ENCODE data around the gene ULK2.
"Not testable (repeated sequence)": the region's sequence is repeated elsewhere in the genome, so short reads cannot be mapped to it uniquely, and the experiment has no call there.

Gene ULK2

DNA sequence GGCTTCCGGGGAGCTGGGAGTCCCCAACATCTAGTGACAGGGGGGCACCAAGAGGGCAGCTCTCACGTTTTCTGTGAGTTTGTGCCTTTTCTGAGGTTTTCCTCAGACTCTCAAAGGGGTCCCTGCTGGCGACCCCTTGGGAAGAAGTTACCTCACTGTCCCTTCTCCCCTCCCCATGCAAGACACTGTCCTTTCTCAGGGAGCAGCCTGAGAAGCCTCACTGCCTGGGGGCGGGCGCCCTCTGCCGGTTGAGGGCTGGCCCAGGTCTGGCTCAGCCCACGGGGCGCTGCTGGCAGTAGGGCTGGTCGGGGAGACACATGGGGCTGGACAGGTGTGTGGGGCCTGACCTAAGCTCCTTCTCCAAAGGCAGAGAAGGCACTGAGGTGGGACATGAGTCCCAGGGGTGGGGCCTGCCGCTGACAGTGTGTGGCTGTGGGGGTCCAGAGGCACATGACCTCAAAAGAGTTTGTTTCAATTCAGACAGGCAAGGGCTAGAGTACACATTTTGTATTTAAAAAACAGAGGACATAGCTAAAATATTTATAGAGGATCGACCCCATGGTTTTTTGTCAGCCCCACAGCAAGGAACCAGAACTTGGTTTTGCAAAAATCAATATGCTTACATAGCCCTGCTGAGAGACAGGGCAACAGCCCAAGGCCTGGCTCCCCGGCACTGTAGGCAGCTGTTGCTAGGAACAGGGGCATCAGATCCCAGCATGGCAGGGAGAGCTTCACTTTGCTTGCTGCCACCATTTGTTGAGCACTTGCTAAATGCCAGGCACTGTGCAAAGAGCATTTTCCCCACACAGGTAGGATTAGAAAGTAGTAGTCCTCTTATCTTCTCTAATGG lies 101.1 kb downstream of the ULK2 start:
- peak; percentile 49 to 71 (median 60) for DNase-seq

DNA sequence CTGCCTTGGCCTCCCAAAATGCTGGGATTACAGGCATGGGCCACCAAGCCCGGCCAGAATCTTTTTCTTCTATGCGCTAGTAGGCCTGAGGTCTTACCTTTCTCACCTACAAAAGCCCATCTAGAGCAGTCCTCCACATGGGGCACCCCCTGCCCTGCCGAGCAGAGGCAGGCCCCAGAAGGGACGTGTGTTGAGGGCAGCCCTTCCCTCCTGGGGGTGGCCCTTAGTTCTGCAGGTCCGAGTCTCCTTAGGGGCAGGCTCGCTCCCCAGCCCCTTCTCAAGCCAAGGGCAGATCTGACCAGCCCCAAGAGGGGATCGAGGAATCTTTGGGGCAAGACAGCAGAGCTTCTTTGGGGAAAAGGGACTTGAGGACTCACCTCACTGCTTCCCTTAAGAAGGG lies 101.7 kb downstream of the ULK2 start:
- DNase-seq: no peak

DNA sequence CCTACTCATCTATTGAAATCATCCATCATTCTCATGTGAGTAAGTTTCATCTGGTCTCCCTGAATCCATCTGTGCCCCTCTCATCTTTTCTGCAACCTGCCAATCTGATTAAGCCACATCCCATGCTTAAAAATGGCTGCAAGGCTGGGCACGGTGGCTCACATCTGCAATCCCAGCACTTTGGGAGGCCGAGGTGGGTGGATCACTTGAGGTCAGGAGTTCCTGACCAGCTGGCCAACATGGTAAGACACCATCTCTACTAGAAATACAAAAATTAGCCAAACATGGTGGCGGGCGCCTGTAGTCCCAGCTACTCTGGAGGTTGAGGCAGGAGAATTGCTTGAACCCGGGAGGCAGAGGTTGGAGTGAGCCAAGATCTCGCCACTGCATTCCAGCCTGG lies 103.7 kb downstream of the ULK2 start:
- not testable (repeated sequence) for DNase-seq

DNA sequence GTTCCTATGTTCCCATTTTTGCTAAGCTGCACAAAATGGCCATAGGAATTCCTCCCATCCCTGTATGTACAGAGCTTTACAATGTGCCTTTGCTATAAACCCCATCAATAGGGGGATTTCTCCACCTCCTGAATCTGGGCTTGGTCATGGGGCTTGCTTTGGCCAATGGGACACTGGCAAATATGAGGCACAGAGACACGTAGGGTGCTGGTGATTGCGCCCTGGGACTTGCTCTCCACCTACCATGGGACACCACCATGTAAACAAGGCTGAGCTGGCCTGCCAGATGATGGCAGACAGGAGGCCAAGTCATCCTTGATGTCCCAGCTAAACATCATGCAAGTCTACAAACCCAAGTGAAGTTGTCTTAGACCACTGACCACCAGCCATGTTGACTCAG lies 104.3 kb downstream of the ULK2 start:
- DNase-seq: no peak

DNA sequence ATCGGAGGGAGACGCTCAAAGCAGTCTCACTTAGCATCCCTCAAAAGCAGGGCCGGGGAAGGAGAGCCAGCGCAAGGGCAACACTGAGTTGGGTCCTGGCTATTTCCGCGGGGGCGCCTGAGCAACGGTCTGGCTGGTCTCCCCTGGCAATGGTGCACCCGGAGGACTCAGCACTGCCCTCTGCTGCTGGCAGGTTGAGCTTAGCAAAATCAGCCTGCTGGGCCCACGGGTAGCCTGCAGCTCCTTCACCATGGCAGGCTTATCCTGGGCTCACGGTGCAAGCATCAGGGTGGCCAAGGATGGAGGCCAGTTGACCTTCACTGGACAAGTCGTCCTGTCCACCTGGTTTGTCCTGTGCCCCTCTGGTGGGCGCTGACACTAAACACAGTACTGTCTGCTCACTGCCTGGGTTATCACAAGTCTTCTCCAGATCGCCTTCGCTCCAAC lies 105.2 kb downstream of the ULK2 start:
- peak in 4 of 5 experiments; percentile 14 to 38 (median 37) for DNase-seq

DNA sequence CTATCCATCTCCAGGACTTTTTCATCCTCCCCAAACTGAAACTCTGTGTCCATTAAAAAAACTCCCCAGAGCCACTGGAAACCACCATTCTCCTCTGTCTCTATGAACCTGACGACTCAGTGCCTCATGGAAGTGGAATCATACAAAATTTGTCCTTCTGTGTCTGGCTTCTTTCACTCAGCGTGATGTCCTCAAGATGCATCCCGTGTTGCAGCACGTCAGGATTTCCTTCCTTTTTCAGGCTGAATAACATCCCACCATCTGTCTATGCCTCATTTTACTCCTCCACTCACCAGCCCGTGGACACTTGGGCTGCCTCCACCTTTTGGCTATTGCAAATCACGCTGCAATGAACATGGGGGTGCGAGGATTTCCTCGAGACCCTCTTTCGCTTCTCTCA lies 107.0 kb downstream of the ULK2 start:
- no peak for DNase-seq

DNA sequence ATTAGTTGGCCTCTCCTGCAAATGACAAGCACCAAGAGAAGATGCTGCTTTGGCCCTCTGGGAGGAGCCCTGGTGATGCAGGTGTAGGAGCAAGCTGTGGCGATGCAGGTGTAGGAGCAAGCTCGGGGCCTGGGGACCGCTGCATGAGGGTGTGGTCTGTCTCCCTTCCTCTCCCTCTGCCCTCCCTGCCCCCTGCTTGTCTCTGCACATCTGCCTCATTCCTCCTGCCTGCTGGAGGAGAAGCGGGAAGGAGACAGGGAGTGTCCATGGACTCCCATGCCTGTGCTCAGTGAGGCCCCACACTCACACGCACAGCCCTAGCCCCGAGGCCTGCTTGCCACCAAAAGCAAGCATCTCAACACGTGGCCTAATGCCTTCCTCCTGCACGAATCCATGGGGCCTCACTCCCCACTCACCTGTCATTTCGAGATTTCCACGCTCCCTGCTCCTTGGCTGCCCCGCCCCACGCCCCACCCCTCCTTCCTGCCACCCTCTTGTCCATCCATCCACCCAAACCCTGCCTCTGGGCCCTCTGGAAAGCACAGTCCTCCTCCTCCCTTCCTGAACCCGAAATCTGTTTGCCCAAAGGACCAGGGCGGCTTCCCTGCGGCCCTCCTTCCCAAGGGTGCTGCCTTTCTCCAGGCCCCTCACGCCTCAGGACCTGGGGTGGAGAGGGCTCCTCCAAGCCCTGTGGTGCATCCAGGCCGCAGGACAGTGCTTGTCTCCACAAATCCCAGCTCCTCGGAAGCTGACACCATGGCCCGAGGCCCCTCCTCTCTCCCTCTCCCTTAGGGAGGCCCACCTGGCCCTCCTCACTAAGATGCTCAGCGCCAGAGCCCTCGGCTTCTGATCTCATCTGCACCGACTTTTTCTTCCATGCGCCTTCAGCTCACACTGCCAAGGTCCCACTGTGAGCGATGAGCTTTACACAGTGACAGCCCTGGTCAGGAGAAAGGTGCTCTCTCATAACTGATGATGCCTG lies 107.9 kb downstream of the ULK2 start:
- no peak for DNase-seq

DNA sequence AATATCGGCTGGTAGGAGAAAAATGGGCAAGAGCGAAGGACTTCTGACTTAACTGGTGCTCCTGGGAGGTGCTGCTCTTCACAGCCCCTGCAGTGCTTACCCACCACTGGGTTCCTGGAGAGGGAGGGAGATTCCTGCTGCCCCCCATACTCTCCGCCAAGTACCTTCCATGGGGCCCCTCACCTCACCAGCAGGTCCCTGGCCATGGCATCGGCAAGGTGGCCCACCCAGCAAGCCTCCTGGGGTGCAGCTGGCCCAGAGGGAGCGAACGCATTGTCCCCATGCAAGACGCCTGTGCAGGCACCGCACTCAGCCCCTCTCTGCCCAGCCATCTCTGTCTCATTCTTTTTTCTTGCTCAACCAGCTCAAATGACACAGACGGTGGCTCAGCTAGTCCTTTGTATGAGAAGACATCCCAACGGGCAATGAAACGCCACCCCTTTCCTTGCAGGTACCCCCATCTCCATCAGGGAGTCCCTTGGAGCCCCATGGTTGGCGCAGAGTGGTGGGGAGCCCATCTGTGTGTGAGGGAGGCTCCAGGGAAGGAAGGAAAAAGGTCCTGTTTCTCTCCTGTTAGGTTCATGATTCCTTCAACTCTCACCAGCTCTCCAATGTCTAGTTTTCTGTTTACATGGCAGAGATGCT lies 110.1 kb downstream of the ULK2 start:
- DNase-seq: no peak

DNA sequence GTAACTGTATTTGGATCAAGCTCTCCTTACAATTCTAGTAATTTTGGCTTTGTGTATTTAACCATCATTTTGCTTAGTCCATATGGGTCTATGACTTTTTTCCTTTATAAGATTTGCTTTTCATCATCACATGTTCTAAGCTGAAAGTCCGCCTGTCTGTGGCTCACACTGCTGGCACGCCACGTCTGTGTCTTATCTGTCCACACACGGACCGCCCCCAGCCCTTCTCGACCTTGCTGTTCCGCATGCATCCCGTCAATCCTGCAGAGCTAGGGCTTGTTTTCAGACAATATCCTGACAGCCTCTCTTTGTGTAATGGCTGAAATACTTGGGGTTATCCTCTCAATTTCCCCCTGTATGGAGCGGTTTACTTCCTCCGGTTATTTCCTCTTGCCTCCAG lies 111.2 kb downstream of the ULK2 start:
- DNase-seq: no peak

DNA sequence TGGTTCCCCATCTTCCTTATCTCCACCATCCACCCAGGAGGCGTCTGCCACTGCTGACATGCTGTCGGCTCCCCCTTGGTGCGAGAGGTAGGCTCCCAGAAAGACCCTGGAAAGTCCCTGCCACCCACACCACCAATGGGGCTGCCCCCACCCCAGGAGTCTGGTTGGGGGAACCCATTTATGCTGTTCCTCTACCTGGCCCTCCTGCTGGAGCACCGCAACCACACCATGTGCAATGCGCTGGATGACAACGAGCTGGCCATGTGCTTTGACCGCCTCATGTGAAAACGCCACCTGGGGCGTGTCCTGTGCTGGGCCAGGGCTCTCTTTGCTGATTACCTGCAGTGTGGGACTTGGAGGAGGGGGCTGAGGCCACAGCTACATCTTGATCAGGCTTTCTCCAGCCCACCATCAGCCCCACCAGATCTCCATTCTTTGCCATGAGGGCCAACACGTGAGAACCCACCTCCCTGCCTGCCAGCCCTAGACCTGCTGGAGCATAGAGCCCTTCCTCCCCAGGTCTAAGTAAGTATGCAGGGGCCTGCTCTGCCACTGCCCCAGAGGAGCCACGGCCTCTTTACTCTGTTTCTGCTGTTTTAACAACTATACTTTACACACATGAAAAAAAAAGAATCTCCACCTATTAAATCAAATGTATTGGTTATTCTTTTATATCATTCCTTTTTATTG lies 111.8 kb downstream of the ULK2 start:
- no peak for DNase-seq

DNA sequence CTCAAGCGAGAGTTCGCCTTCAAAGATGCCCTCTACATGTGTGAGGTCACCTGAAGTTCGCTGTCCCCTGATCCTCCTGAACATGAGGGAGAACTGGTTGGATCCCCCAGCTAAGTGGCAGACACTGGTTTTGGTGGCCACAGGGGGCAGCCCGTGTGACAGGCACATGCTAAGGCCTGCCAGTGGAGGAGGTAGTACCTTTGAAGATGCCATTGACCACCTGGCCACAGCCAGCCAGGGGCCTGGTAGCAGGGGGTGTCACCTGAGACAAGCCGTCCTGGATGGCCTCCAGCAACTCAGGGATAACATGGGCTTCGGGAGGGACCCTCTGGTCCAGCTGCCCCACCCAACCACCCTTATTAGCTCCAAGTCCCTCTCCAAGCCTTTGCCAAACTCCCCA lies 112.3 kb downstream of the ULK2 start:
- no peak for DNase-seq

DNA sequence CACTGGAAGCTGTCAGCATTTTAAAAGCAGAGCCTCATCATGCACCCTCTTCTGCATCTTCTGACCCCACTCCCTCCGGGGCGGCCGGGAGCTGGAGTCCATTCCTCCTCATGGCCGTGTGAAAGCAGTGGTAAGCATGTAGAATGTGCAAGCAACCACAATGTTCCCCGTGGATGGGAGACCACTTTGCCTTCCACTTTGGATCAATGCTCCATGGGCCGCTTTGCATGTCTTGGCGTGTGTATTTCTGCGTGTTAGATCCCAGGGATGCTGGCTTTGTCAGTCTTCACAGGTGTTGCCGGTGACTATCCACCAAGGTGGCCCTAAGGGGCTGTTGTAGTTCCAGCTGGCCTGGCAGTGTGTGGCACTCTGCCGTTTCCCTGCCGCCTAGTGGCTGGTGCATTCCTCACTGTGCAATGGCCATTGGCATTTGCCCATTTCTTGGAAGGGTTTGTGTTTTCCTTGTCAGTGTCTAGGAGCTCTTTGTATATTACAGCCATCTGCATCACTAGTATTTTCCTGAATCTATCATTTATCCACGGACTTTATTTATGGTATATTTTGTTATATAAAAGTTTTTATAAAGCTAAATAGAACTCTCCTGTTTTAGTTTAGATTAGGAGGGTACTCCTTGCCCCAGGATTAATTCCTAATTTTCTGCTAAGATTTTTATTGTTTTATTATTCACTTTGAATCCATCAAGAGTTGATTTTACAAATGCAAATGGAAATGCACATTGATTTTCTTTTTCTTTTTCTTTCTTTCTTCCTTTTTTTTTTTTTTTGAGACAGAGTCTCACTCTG lies 113.9 kb downstream of the ULK2 start:
- no peak for DNase-seq

DNA sequence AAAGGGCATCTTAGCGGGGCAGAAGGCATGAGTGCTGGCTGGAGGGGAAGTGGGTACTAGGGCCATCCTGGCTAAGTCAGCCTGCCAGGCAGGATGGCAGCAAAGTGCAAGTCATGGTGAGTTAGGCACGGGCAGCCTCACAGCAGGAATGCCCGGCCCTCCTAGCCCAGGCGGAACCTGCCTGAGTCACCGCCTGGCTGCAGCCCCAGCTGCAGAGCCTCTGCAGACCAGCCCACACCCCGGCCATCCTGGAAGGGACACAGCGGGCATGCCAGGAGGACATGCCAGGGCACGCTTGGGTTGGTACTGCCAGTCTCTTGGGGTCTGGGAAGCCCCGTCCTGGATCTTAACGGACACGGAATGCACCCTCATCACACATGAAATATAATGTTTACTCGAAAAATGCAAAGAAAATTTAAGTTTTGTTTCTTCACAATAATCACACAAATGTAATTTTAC lies 114.7 kb downstream of the ULK2 start:
- no peak for DNase-seq

DNA sequence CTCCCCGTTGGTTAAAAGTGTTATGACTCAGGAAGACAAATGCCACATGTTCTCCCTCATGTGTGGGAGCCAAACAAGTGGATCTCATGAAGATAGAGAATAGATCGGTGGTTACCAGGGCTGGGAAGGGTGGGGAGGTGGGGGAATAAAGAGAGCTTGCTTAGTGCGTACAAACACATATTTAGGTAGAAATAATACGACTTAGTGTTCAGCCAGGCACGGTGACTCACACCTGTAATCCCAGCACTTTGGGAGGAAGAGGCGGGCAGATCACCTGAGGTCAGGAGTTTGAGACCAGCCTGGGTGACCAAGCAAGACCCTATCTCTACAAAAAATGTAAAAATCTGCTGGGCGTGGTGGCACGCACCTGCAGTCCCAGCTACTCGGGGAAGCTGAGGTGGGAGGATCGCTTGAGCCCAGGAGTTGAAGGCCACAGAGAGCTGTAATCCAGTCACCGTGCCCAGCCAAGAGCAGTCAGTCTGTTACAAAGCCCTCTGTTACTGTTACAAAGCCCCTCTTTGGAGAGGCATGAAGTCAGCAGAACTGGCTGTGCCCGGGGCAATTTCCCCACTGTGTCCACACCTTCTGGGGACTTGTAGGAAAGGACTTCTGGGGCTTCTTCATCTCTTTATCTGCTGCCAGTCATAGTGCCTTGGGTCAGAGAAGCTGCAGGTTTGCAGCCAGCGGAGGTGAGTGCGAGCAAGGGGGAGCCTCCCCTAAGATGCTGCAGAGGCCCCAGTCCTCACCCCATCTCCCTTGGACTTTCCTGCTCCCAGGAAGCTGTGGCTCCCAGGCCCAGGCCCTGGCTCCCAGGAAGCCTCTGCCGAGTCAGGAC lies 115.3 kb downstream of the ULK2 start:
- DNase-seq: no peak

DNA sequence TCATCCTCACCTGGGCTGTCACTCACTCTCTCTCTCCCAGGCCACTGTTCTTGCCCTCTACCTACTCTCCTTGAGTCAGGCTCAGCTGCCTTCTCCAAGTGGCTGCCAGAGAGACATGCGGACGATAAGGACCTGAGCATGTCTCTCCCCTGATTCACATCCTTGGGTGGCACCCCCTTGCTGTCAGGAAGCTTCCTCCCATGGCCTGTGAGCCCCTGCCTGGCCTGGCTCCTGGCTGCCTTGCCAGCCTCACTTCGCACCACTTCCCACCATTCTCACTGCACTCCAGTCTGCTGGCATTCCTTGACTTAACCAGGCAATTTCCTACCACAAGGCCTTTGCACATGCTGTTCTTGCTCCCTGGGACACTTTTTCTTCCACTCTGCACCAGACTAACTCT lies 116.9 kb downstream of the ULK2 start:
- no peak for DNase-seq

DNA sequence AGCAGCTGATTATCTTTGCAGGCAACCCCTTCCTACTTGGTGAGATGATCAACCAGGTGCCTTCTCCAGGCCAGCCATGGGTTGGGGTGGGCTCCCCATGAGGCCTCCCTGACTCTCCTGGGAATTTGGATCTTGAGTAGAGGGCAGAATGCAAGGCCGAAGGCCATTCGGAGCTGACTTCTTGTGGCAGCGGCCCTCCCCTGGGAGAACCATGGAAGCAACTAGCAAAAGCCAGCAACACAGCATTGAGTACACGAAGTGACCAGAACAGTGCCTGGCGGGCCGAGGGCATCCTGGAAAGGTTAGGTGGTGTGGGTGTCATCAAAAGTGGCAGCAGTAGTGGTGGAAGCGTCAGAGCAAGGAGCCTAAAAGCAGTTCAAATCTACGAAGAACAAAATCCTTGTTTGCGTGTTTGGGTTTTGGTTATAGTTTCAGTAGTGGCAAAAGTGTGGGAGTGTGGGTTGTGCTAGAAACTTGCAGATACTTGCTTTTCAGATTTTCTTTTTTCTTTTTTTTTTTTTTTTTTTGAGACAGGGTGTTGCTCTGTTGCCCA lies 117.6 kb downstream of the ULK2 start:
- no peak for DNase-seq

DNA sequence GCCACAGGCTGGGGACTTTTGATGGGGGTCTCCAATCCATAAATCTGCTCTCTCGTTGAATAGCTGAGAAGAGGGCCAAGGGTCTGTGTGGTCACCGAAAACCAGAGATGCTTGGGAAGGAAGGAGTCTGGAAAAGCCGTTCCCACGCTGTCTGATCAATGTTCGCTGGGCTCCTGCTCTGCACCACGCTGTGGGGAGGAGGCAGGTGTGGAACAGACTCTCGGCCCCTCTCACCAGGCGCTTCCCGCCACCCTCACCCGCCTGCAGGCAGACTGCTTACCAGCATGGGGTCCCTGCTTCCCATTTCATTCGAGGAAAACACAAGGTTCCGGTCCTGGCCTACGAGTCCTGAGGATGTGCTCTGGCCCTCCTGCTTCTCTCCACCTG lies 118.9 kb downstream of the ULK2 start:
- no peak for DNase-seq

DNA sequence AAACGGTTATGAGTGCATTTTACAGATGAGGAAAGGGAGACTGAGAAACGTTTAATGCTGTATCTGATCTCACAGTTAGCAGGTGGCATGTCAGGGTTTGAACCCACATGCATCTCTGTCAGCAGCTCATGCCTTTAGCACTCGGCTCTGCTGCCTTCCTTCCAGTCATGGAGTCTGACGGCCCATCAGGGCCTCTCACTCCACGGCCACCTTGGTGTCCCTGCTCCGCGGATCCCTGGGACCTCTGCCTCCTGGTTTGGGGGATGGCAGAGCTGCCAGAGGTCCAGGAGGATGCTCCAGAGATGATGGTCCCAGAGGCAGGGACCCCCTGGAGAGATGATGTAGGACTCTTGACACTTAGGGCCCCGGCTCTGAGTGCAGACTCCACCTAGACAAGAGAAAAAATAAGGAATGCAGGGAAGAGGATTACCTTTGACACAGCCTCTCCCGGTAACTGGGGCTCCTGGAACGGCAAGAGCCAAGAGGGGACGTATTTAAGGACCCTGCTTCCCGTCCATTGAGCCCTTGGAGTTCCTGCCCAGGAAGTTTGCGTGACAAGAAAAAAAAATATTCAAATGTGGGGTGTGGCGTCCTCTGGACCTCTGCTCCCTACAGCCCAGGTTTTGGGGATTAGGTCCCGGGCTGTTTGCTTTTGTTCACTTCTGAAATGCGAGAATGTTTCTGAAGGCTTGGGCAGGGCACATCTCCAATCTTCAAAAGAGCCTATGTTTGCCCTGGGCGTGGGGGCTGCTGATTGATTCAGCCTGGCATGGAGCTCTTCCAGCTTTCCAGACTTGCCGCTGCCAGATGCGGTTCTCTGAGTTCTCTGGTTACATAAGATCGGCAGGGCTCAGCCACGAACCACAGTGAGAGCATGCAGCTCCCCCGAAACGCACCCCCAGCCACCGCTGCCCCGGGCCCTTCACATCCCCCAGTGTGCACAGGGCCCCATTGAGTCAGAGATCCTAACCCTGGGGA lies 119.6 kb downstream of the ULK2 start, which contains the start of gene ALDH3A1:
Gene ALDH3A1 (minus strand): TSS at position 470 of the 978 bp plus-strand sequence. CDS start 3,169 bp downstream, outside the sequence.
- no peak for DNase-seq
